SU-DHL-6 (cell line): ENCODE data around the gene KCNK13.

Source experiments
- H2AFZ ChIP-seq: fragments of 200-600 bp; sonication (generic); 2 replicates; pipeline ENCODE4 v1.6.1; 2014; ENCODE audit warnings: low read depth, mild to moderate bottlenecking, moderate library complexity, mixed read lengths, antibody characterized with exemption, low read length; ENCODE audit not compliant: severe bottlenecking
- H3F3A ChIP-seq: fragments of 200-600 bp; shearing (Covaris generic); 2 replicates; pipeline ENCODE4 v1.6.0; 2016; ENCODE audit warnings: antibody characterized with exemption, mild to moderate bottlenecking; ENCODE audit not compliant: insufficient read depth
- H3K27ac ChIP-seq: fragments of 200-600 bp; sonication (generic); 2 replicates; pipeline ENCODE4 v1.5.1; 2016; ENCODE audit warnings: low read depth, mild to moderate bottlenecking, low read length, moderate library complexity, mixed read lengths
- H3K27me3 ChIP-seq: fragments of 200-600 bp; sonication (generic), shearing (Covaris generic); 2 replicates; pipeline ENCODE4 v1.6.0; 2014; ENCODE audit warnings: mild to moderate bottlenecking, low read length
- H3K36me3 ChIP-seq: fragments of 200-600 bp; sonication (generic); 2 replicates; pipeline ENCODE4 v1.6.1; 2014; ENCODE audit warnings: mild to moderate bottlenecking, low read length, mixed read lengths
- H3K4me2 ChIP-seq: fragments of 300-600, 200-600 bp; shearing (Covaris generic), sonication (generic); 2 replicates; pipeline ENCODE4 v1.6.0; 2014; ENCODE audit warnings: low read length, low read depth, mild to moderate bottlenecking; ENCODE audit not compliant: poor library complexity, severe bottlenecking
- H3K4me3 ChIP-seq: fragments of 200-600 bp; sonication (generic); 2 replicates; pipeline ENCODE4 v1.5.1; 2014; ENCODE audit warnings: antibody characterized with exemption, low read length, mild to moderate bottlenecking, mixed read lengths; ENCODE audit not compliant: insufficient read depth, poor library complexity, severe bottlenecking
- H3K79me2 ChIP-seq: fragments of 200-600 bp; sonication (generic); 2 replicates; pipeline ENCODE4 v1.6.1; 2014; ENCODE audit warnings: mild to moderate bottlenecking, low read length, moderate library complexity; ENCODE audit not compliant: insufficient read depth
- H3K9ac ChIP-seq: fragments of 200-600 bp; sonication (generic); 2 replicates; pipeline ENCODE4 v1.7.0; 2014; ENCODE audit warnings: mild to moderate bottlenecking, low read length
- H3K9me2 ChIP-seq: fragments of 200-600 bp; sonication (generic); replicated peaks from 2 replicates; pipeline ENCODE4 v1.6.1; 2014; ENCODE audit warnings: low read length; ENCODE audit not compliant: insufficient read depth
- H3K9me3 ChIP-seq: fragments of 200-600 bp; sonication (generic); 2 replicates; pipeline ENCODE4 v1.6.1; 2014; ENCODE audit warnings: low read length, mixed read lengths; ENCODE audit not compliant: insufficient read depth
- H4K20me1 ChIP-seq: fragments of 200-600 bp; sonication (generic); 2 replicates; pipeline ENCODE4 v1.6.1; 2014; ENCODE audit warnings: low read depth, mild to moderate bottlenecking, antibody characterized with exemption, low read length, moderate library complexity, mixed read lengths
- CTCF ChIP-seq: fragments of 200-600 bp; sonication (generic); IDR thresholded peaks from one replicate; pipeline ENCODE4 v1.5.1; 2017; ENCODE audit warnings: antibody characterized with exemption, mild to moderate bottlenecking, low read length, moderate library complexity; ENCODE audit not compliant: insufficient read depth, poor library complexity, severe bottlenecking
- EZH2phosphoT487 ChIP-seq: fragments of 200-600 bp; sonication (generic), shearing (Covaris generic); conservative IDR thresholded peaks from 2 replicates; pipeline ENCODE4 v1.6.1; 2018; ENCODE audit warnings: mild to moderate bottlenecking, antibody characterized with exemption, low read length, moderate library complexity, mixed read lengths

Gene KCNK13

GRCh38 chr14:90201344-90201743 is 139.6 kb downstream of the KCNK13 start:
- Histone ChIP-seq H4K20me1 (no peaks in the 10 kb centered on the region), H3K27ac (no peak overlapping the region), H3K27me3 (no peaks in the 10 kb centered on the region), H3K36me3 (no peaks in the 10 kb centered on the region), H3K4me2 (no peak overlapping the region), H3K9ac (no peak overlapping the region), H3K9me2 (no peaks in the 10 kb centered on the region), H3K9me3 (no peaks in the 10 kb centered on the region), H3K79me2 (no peaks in the 10 kb centered on the region), H2AFZ (no peak overlapping the region), H3F3A (no peaks in the 10 kb centered on the region), H3K4me3 (no peak overlapping the region)
- no peak for TF ChIP-seq EZH2phosphoT487
- TF ChIP-seq CTCF: no peak

GRCh38 chr14:90204516-90204915 is 142.7 kb downstream of the KCNK13 start:
- Histone ChIP-seq H3K27me3 (no peaks in the 10 kb centered on the region), H3K9me3 (no peaks in the 10 kb centered on the region), H3K4me2 (no peak overlapping the region), H3F3A (no peaks in the 10 kb centered on the region), H3K79me2 (no peaks in the 10 kb centered on the region), H3K36me3 (no peaks in the 10 kb centered on the region), H3K4me3 (no peak overlapping the region), H3K27ac (no peak overlapping the region), H4K20me1 (no peaks in the 10 kb centered on the region), H3K9me2 (no peaks in the 10 kb centered on the region), H2AFZ (no peak overlapping the region), H3K9ac (no peak overlapping the region)
- TF ChIP-seq CTCF: no peak
- TF ChIP-seq EZH2phosphoT487: no peak

DNA sequence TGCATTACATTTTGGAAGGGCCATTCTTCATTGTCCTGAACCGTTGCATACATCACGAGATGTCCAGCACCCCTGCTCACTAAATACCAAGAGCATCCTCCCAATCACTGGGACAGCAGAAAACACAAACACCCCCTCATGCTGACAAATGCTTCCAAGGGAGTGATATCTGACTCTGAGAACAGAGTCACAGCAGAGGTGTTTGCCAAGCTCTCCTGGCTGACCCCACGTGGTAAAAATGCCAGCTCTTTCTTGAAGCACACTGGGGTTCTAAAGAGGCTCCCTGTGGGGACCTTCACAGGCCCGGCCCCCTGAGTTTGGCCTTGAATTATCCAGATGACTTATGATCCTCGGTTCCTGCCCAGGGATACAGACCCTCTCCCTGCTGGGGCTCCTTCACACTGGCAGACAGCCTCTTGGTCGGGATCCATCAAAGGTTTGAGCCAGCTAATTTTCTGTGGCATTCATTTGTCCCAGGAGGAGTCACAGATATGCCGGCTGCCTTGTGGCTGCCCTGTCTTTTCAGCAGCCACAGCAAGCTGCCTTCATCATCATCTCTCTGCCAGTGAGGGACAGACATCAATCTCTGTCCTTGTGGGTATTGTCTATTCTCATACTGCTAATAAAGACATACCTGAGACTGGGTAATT is 151.4 kb downstream of the KCNK13 start:
- no peaks in the 10 kb centered on the region for H4K20me1 ChIP-seq
- H3K27ac ChIP-seq: no peak overlapping the region
- no peak overlapping the region for H3K9ac ChIP-seq
- H2AFZ ChIP-seq: no peak overlapping the region
- H3K27me3 ChIP-seq: no peaks in the 10 kb centered on the region
- no peaks in the 10 kb centered on the region for H3F3A ChIP-seq
- no peak overlapping the region for H3K4me2 ChIP-seq
- TF ChIP-seq EZH2phosphoT487 (no peak), CTCF (no peak)
- no peaks in the 10 kb centered on the region for H3K9me3 ChIP-seq
- no peak overlapping the region for H3K4me3 ChIP-seq
- no peaks in the 10 kb centered on the region for H3K79me2 ChIP-seq
- H3K36me3 ChIP-seq: no peaks in the 10 kb centered on the region
- H3K9me2 ChIP-seq: no peaks in the 10 kb centered on the region
